Tibial nerve (tissue), 3 donors: ENCODE data around the gene TMEM235.

Source experiments
- EP300 ChIP-seq, 2 donors: sonication (generic); formaldehyde crosslinking; IDR thresholded peaks; one replicate each; pipeline ENCODE4 v1.6.1; 2017; ENCODE audit warnings: antibody characterized with exemption in 2 of 2, mild to moderate bottlenecking in 1 of 2
- POLR2A ChIP-seq, 2 donors: fragments of 450-650 bp; IDR thresholded peaks; one replicate each; pipeline ENCODE4 v1.6.1; 2017; ENCODE audit warnings: antibody characterized with exemption in 2 of 2, mild to moderate bottlenecking in 2 of 2, moderate library complexity in 2 of 2

- TF ChIP-seq EP300 (IDR thresholded peaks at IDR 0.05) (no peak), POLR2A (IDR thresholded peaks at IDR 0.05) (no peak)
These were observed 20.7 kb downstream of the TMEM235 start for GRCh38 chr17:78252111-78252634.
